SK-N-SH (cell line): ENCODE data around the gene PPP2R3B. TPM values are rescaled to one million over a fixed set of nuclear protein-coding genes. Genes with fewer than 3 reads are reported as not detected.

ENCODE experiments used
- CTCF ChIA-PET: fragments of 300-600, 350-600 bp; formaldehyde crosslinking; extraction: SDS; loops from one replicate; lab custom pipeline; 2021; lab: Yijun Ruan, JAX
- POLR2A ChIA-PET: fragments of 350-600 bp; sonication (Branson Sonifier 250); formaldehyde crosslinking; extraction: SDS; loops from one replicate; lab custom pipeline; 2020; ENCODE audit warnings: antibody characterized with exemption, inconsistent platforms; lab: Yijun Ruan, JAX
- DNase-seq: peaks from one replicate; pipeline ENCODE4 v3.0.0; 2012
- H2AFZ ChIP-seq: fragments of 200-600 bp; sonication (generic); 2 replicates; pipeline ENCODE4 v1.8.1; 2016; ENCODE audit warnings: antibody characterized with exemption, mild to moderate bottlenecking, low read depth
- H3F3A ChIP-seq: fragments of 200-600 bp; sonication (generic); replicated peaks from 2 replicates; pipeline ENCODE3; 2016; ENCODE audit warnings: antibody characterized with exemption, mild to moderate bottlenecking; ENCODE audit not compliant: insufficient read depth
- H3K27ac ChIP-seq, 2 experiments: fragments of 200-500 bp in 1 of 2; fragments of 200-600 bp in 1 of 2; sonication (Bioruptor generic) in 1 of 2; sonication (generic), shearing (Covaris generic) in 1 of 2; 2 replicates each; pipeline versions ENCODE4 v1.5.1 to v1.6.1; 2014 to 2016; ENCODE audit warnings: low read depth in 2 of 2, inconsistent platforms in 1 of 2, low read length in 1 of 2, mild to moderate bottlenecking in 1 of 2, mixed read lengths in 1 of 2
- H3K27me3 ChIP-seq: fragments of 200-600 bp; sonication (generic), shearing (Covaris generic); 2 replicates; pipeline ENCODE4 v1.6.1; 2016; ENCODE audit warnings: mixed run types; ENCODE audit not compliant: insufficient read depth
- H3K36me3 ChIP-seq, 2 experiments: fragments of 200-500 bp in 1 of 2; fragments of 200-600 bp in 1 of 2; sonication (Bioruptor generic) in 1 of 2; sonication (generic) in 1 of 2; replicated peaks in 1 of 2; 2 replicates each; pipeline versions ENCODE3 to v1.5.1; 2014 to 2016; ENCODE audit warnings: low read length in 1 of 2, mild to moderate bottlenecking in 1 of 2; ENCODE audit not compliant: insufficient read depth in 2 of 2, control insufficient read depth in 1 of 2
- H3K4me1 ChIP-seq, 2 experiments: fragments of 200-500 bp in 1 of 2; fragments of 200-600 bp in 1 of 2; sonication (Bioruptor generic) in 1 of 2; sonication (generic), shearing (Covaris generic) in 1 of 2; 2 replicates each; pipeline versions ENCODE4 v1.5.1 to v1.6.1; 2014 to 2016; ENCODE audit warnings: low read depth in 1 of 2, low read length in 1 of 2, mixed run types in 1 of 2; ENCODE audit not compliant: insufficient read depth in 2 of 2, control insufficient read depth in 1 of 2
- H3K4me2 ChIP-seq: fragments of 200-600 bp; sonication (generic), shearing (Covaris generic); 2 replicates; pipeline ENCODE4 v1.6.1; 2017; ENCODE audit warnings: mixed run types
- H3K4me3 ChIP-seq, 2 experiments: fragments of 200-500 bp in 1 of 2; fragments of 200-600 bp in 1 of 2; sonication (Bioruptor generic) in 1 of 2; sonication (generic), shearing (Covaris generic) in 1 of 2; 2 replicates each; pipeline versions ENCODE4 v1.5.1 to v1.8.1; 2014 to 2016; ENCODE audit warnings: low read depth in 2 of 2, inconsistent platforms in 1 of 2, low read length in 1 of 2, mild to moderate bottlenecking in 1 of 2, mixed read lengths in 1 of 2, moderate library complexity in 1 of 2
- H3K79me2 ChIP-seq: fragments of 200-600 bp; sonication (generic); 2 replicates; pipeline ENCODE4 v1.8.1; 2017; ENCODE audit warnings: mild to moderate bottlenecking; ENCODE audit not compliant: insufficient read depth
- H3K9ac ChIP-seq: fragments of 200-600 bp; sonication (generic); 2 replicates; pipeline ENCODE4 v1.6.1; 2017; ENCODE audit warnings: mixed run types
- H3K9me2 ChIP-seq: fragments of 200-600 bp; sonication (generic); 2 replicates; pipeline ENCODE4 v1.6.1; 2017; ENCODE audit warnings: mixed run types
- H3K9me3 ChIP-seq: fragments of 200-600 bp; sonication (generic); 2 replicates; pipeline ENCODE4 v1.6.1; 2017; ENCODE audit warnings: mixed run types, mild to moderate bottlenecking, moderate library complexity
- H4K20me1 ChIP-seq: fragments of 200-600 bp; sonication (generic); 2 replicates; pipeline ENCODE4 v1.6.1; 2017; ENCODE audit warnings: mild to moderate bottlenecking, mixed run types; ENCODE audit not compliant: insufficient read depth
- CHD2 ChIP-seq: fragments of 150-350 bp; IDR thresholded peaks from 2 replicates; pipeline ENCODE4 v1.6.1; 2018; ENCODE audit warnings: low read length; ENCODE audit not compliant: partially characterized antibody
- ELF1 ChIP-seq: IDR thresholded peaks from 2 replicates; pipeline ENCODE4 v1.4.0; 2012
- EZH2phosphoT487 ChIP-seq: fragments of 200-600 bp; sonication (generic); IDR thresholded peaks from 2 replicates; pipeline ENCODE4 v1.6.1; 2017; ENCODE audit warnings: low read depth, mixed run types, mild to moderate bottlenecking, antibody characterized with exemption, moderate library complexity, borderline replicate concordance
- GATA2 ChIP-seq: sonication (generic); formaldehyde crosslinking; IDR thresholded peaks from 2 replicates; pipeline ENCODE4 v1.5.0; 2020; ENCODE audit warnings: mild to moderate bottlenecking, missing genetic modification reagents
- IRF3 ChIP-seq: fragments of 150-350 bp; IDR thresholded peaks from 2 replicates; pipeline ENCODE4 v1.6.1; 2016; ENCODE audit warnings: mild to moderate bottlenecking, low read depth, low read length
- JUND ChIP-seq: IDR thresholded peaks from 2 replicates; pipeline ENCODE4 v1.4.0; 2012
- MAX ChIP-seq: IDR thresholded peaks from 2 replicates; pipeline ENCODE4 v1.4.0; 2012; ENCODE audit warnings: low read depth
- MEF2A ChIP-seq: IDR thresholded peaks from 2 replicates; pipeline ENCODE4 v1.4.0; 2012; ENCODE audit warnings: low read depth, borderline replicate concordance
- NRF1 ChIP-seq: IDR thresholded peaks from 2 replicates; pipeline ENCODE4 v1.6.1; 2012; ENCODE audit warnings: low read depth, mild to moderate bottlenecking, low read length
- POLR2AphosphoS5 ChIP-seq: IDR thresholded peaks from 2 replicates; pipeline ENCODE4 v1.6.1; 2012; ENCODE audit warnings: low read depth, low read length
- RAD21 ChIP-seq: IDR thresholded peaks from 2 replicates; pipeline ENCODE4 v1.6.1; 2012; ENCODE audit warnings: mild to moderate bottlenecking, low read length
- RCOR1 ChIP-seq: fragments of 150-350 bp; IDR thresholded peaks from 2 replicates; pipeline ENCODE4 v1.6.1; 2017; ENCODE audit warnings: antibody characterized with exemption, low read length
- REST ChIP-seq: IDR thresholded peaks from 2 replicates; pipeline ENCODE4 v1.6.1; 2012; ENCODE audit warnings: mild to moderate bottlenecking, low read depth, low read length, moderate library complexity
- RFX5 ChIP-seq: IDR thresholded peaks from 2 replicates; pipeline ENCODE4 v1.6.1; 2012; ENCODE audit warnings: mild to moderate bottlenecking, improper control_type of control experiment, low read length
- SIN3A ChIP-seq: IDR thresholded peaks from 2 replicates; pipeline ENCODE4 v1.6.1; 2012; ENCODE audit warnings: low read depth, mild to moderate bottlenecking, low read length, moderate library complexity, borderline replicate concordance
- TAF1 ChIP-seq: IDR thresholded peaks from 2 replicates; pipeline ENCODE4 v1.6.1; 2012; ENCODE audit warnings: low read depth, mild to moderate bottlenecking, low read length, moderate library complexity, borderline replicate concordance
- TEAD4 ChIP-seq: IDR thresholded peaks from 2 replicates; pipeline ENCODE4 v1.4.0; 2012; ENCODE audit warnings: mild to moderate bottlenecking, borderline replicate concordance; ENCODE audit not compliant: insufficient read depth
- USF1 ChIP-seq: IDR thresholded peaks from 2 replicates; pipeline ENCODE4 v1.4.0; 2012; ENCODE audit warnings: low read depth, borderline replicate concordance
- WGBS: methylation state at CpG from one replicate; pipeline ENCODE4 v1.1.6; 2017; ENCODE audit warnings: low lambda C conversion rate; 5-methylcytosine and 5-hydroxymethylcytosine counted together
- polyA plus RNA-seq, 3 experiments: library from polyadenylated mRNA; depleted of rRNA; stranded (reverse); fragments of >200 nt; gene quantifications; 2 replicates each; pipeline ENCODE4 v1.2.3, GENCODE V29; 2012

PPP2R3B gene
- polyA plus RNA-seq, 1 of the 3 experiments (the other 2 are of a cell fraction), result 19.4 TPM

GRCh38 chrX:348461-349117, 38.1 kb downstream of the PPP2R3B start:
- 77% methylated on average over 11 of the region's 11 CpGs for WGBS
- ChIA-PET POLR2A (no interaction called here), CTCF (no interaction called here)

More at GRCh38 chrX:348461-349117, 38.1 kb downstream of the PPP2R3B start:
- Histone ChIP-seq H3K27ac (no peak overlapping the region), H3K4me1 (no peaks in the 10 kb centered on the region; a peak in 1 of 4 replicates), H3F3A (no peaks in the 10 kb centered on the region), H4K20me1 (no peaks in the 10 kb centered on the region), H3K27me3 (no peaks in the 10 kb centered on the region), H2AFZ (no peak overlapping the region), H3K4me2 (no peak overlapping the region), H3K9me2 (no peaks in the 10 kb centered on the region), H3K9ac (no peak overlapping the region), H3K79me2 (no peaks in the 10 kb centered on the region), H3K4me3 (no peak overlapping the region), H3K9me3 (no peaks in the 10 kb centered on the region), H3K36me3 (peaks cover 4% of the 10 kb centered on the region in 2 experiments)
- no peak for DNase-seq
- TF ChIP-seq REST (no peak), NRF1 (no peak), EZH2phosphoT487 (no peak), RCOR1 (no peak), MEF2A (no peak), MAX (no peak), JUND (no peak), TEAD4 (no peak), RAD21 (no peak), SIN3A (no peak), POLR2AphosphoS5 (no peak), RFX5 (no peak), ELF1 (no peak), USF1 (no peak), TAF1 (no peak), IRF3 (no peak), CHD2 (no peak), GATA2 (CRISPR knock-in tag) (no peak)
